Ovary (tissue), 3 donors: ENCODE results near the gene MCU.

Source experiments
- EP300 ChIP-seq: sonication (generic); formaldehyde crosslinking; IDR thresholded peaks from one replicate; pipeline ENCODE4 v1.6.1; 2017; ENCODE audit warnings: antibody characterized with exemption
- POLR2A ChIP-seq: fragments of 450-650 bp; IDR thresholded peaks from one replicate; pipeline ENCODE4 v1.6.1; 2017; ENCODE audit warnings: antibody characterized with exemption, mild to moderate bottlenecking, moderate library complexity
- TF ChIP-seq, protein P1 (sequence below), 3 donors: fragments of 450-650 bp in 2 of 3; fragments of 200-600 bp in 1 of 3; IDR thresholded peaks; one replicate each; pipeline versions ENCODE4 v1.5.1 to v1.8.0; 2016 to 2022; ENCODE audit warnings: antibody characterized with exemption in 3 of 3, mild to moderate bottlenecking in 1 of 3
- donor health status: DM: no; HTN: no; CAD: no.

DNA sequence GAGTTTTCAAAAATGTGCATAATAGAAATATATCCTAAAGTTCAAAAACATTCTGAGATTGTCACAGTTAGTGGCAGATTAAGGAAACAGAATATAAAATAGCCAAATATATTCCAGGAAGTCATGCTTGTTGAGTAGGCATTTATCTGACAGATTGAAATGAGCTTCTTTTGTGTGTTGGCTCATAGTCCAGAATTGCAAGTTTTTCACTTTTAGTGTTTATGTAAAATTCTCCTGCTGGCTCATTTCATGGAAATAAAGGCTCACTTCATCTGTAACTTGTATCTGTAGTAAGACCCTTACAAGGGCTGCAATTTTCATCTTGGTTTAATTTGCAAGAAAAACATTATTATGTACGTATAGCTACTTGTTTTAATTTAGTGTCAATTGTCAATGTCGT is 93.5 kb downstream of the MCU start:
- TF ChIP-seq POLR2A (no peak), EP300 (no peak)
- TF ChIP-seq, protein P1, sequence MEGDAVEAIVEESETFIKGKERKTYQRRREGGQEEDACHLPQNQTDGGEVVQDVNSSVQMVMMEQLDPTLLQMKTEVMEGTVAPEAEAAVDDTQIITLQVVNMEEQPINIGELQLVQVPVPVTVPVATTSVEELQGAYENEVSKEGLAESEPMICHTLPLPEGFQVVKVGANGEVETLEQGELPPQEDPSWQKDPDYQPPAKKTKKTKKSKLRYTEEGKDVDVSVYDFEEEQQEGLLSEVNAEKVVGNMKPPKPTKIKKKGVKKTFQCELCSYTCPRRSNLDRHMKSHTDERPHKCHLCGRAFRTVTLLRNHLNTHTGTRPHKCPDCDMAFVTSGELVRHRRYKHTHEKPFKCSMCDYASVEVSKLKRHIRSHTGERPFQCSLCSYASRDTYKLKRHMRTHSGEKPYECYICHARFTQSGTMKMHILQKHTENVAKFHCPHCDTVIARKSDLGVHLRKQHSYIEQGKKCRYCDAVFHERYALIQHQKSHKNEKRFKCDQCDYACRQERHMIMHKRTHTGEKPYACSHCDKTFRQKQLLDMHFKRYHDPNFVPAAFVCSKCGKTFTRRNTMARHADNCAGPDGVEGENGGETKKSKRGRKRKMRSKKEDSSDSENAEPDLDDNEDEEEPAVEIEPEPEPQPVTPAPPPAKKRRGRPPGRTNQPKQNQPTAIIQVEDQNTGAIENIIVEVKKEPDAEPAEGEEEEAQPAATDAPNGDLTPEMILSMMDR (IDR thresholded peaks at IDR 0.05), result no peak
